HepG2 (cell line): Measurements from ENCODE around the gene SLC2A11. TPM values are rescaled to one million over a fixed set of nuclear protein-coding genes. Genes with fewer than 3 reads are reported as not detected.

Experiments
- CC2D1A ChIP-seq: sonication (generic); formaldehyde crosslinking; IDR thresholded peaks from 2 replicates; pipeline ENCODE4 v1.8.1; 2023; ENCODE audit warnings: mild to moderate bottlenecking, missing genetic modification reagents
- HNF4A ChIP-seq: sonication (generic); formaldehyde crosslinking; IDR thresholded peaks from 2 replicates; pipeline ENCODE4 v1.4.0; 2020; ENCODE audit warnings: missing genetic modification reagents
- HNRNPLL ChIP-seq: fragments of 200-400 bp; formaldehyde crosslinking; IDR thresholded peaks from 2 replicates; pipeline ENCODE4 v1.6.1; 2017; ENCODE audit warnings: mild to moderate bottlenecking, low read depth, low read length; ENCODE audit not compliant: poor library complexity, severe bottlenecking
- MIXL1 ChIP-seq: IDR thresholded peaks from 2 replicates; pipeline ENCODE4 v1.6.1; 2016
- MYC ChIP-seq: sonication (generic); formaldehyde crosslinking; IDR thresholded peaks from 2 replicates; pipeline ENCODE4 v1.9.0; 2021; ENCODE audit warnings: missing genetic modification reagents, borderline replicate concordance
- PHF20 ChIP-seq: sonication (generic); formaldehyde crosslinking; IDR thresholded peaks from 2 replicates; pipeline ENCODE4 v1.5.0; 2020; ENCODE audit warnings: mild to moderate bottlenecking, missing genetic modification reagents
- PPARG ChIP-seq: conservative IDR thresholded peaks from 2 replicates; pipeline ENCODE4 v1.6.1; 2016; ENCODE audit warnings: missing biosample characterization, missing genetic modification reagents
- RNF2 ChIP-seq: fragments of 450-650 bp; conservative IDR thresholded peaks from 2 replicates; pipeline ENCODE4 v1.6.1; 2016; ENCODE audit warnings: low read depth
- SATB2 ChIP-seq: sonication (generic); formaldehyde crosslinking; IDR thresholded peaks from 2 replicates; pipeline ENCODE4 v1.5.0; 2020; ENCODE audit warnings: missing genetic modification reagents
- SIN3B ChIP-seq: fragments of 150-350 bp; IDR thresholded peaks from 2 replicates; pipeline ENCODE4 v1.6.1; 2014; ENCODE audit warnings: low read length
- SRSF4 ChIP-seq: fragments of 200-400 bp; formaldehyde crosslinking; IDR thresholded peaks from one replicate; pipeline ENCODE4 v1.6.1; 2018; ENCODE audit warnings: mild to moderate bottlenecking, low read depth, low read length, moderate library complexity; ENCODE audit not compliant: poor library complexity, severe bottlenecking
- USF2 ChIP-seq, 2 experiments: sonication (generic) in 1 of 2; formaldehyde crosslinking in 1 of 2; IDR thresholded peaks; 2 replicates each; pipeline versions ENCODE4 v1.5.1 to v1.6.1; 2011 to 2020; ENCODE audit warnings: borderline replicate concordance in 1 of 2, low read depth in 1 of 2, low read length in 1 of 2, mild to moderate bottlenecking in 1 of 2, missing genetic modification reagents in 1 of 2, moderate library complexity in 1 of 2
- ZBTB20 ChIP-seq: sonication (generic); formaldehyde crosslinking; IDR thresholded peaks from 2 replicates; pipeline ENCODE4 v1.8.1; 2023; ENCODE audit warnings: missing genetic modification reagents, low read depth, mild to moderate bottlenecking, borderline replicate concordance
- ZNF251 ChIP-seq: sonication (generic); formaldehyde crosslinking; IDR thresholded peaks from 2 replicates; pipeline ENCODE4 v1.9.0; 2021; ENCODE audit warnings: mild to moderate bottlenecking, missing genetic modification reagents
- ZNF292 ChIP-seq: sonication (generic); formaldehyde crosslinking; IDR thresholded peaks from 2 replicates; pipeline ENCODE4 v1.8.1; 2022; ENCODE audit warnings: mild to moderate bottlenecking, low read depth, missing genetic modification reagents, borderline replicate concordance
- ZNF687 ChIP-seq: sonication (generic); formaldehyde crosslinking; IDR thresholded peaks from 2 replicates; pipeline ENCODE4 v1.5.1; 2020; ENCODE audit warnings: mild to moderate bottlenecking, missing genetic modification reagents, moderate library complexity
- ZNF720 ChIP-seq: sonication (generic); formaldehyde crosslinking; IDR thresholded peaks from 2 replicates; pipeline ENCODE4 v1.4.0; 2020; ENCODE audit warnings: missing genetic modification reagents
- polyA plus RNA-seq, 8 experiments: library from polyadenylated mRNA; depleted of rRNA in 3 of 8; stranded (reverse) in 7 of 8; unstranded in 1 of 8; fragments of >200 nt; fragmentation: Illumina TruSeq in 4 of 8; extraction: Trizol in 4 of 8; gene quantifications; 2 replicates each; pipeline versions ENCODE4 v1.2.1 to v1.2.3, GENCODE V29; 2011 to 2016; ENCODE audit warnings: low read depth in 4 of 8, missing spikeins in 1 of 8, mixed read lengths in 1 of 8; ENCODE audit not compliant: insufficient read depth in 1 of 8
- total RNA-seq, 5 experiments: library from RNA; depleted of rRNA; stranded (reverse); fragments of >200 nt; fragmentation: Illumina TruSeq; extraction: Trizol; gene quantifications; 2 replicates each; pipeline ENCODE4 v1.2.3, GENCODE V29; 2016; ENCODE audit warnings: low read depth in 1 of 5
- TF ChIP-seq, protein P1 (sequence below): sonication (generic); formaldehyde crosslinking; IDR thresholded peaks from 2 replicates; pipeline ENCODE4 v1.9.0; 2021; ENCODE audit warnings: missing genetic modification reagents, mild to moderate bottlenecking, borderline replicate concordance
- TF ChIP-seq, protein P2 (sequence below): sonication (generic); formaldehyde crosslinking; IDR thresholded peaks from 2 replicates; pipeline ENCODE4 v1.5.0; 2020; ENCODE audit warnings: missing genetic modification reagents, mild to moderate bottlenecking, borderline replicate concordance

SLC2A11 gene
- total and polyA plus RNA-seq, 2 of the 13 experiments (the other 11 are each of a cell fraction or from before 2014, with no cell fraction given): 15.2 to 15.4 TPM

- peak; percentile 82 for TF ChIP-seq HNRNPLL
- no peak for TF ChIP-seq USF2 (IDR thresholded peaks at IDR 0.05; ENCODE audit: low read depth, low read length)
- no peak; the same call in 1 of the 2 replicates for TF ChIP-seq USF2 (CRISPR knock-in tag; IDR thresholded peaks at IDR 0.05; ENCODE audit: borderline replicate concordance)
- peak; percentile 47; the same call in 1 of the 2 replicates for TF ChIP-seq PHF20
- peak; percentile 71 for TF ChIP-seq MYC (CRISPR knock-in tag)
- no peak for TF ChIP-seq HNF4A (CRISPR knock-in tag)
- no peak; the same call in 1 of the 2 replicates for TF ChIP-seq RNF2
- TF ChIP-seq MIXL1: no peak
- TF ChIP-seq ZNF687: peak; percentile 86
- no peak for TF ChIP-seq PPARG
- TF ChIP-seq SRSF4: peak; percentile 9
- TF ChIP-seq SIN3B: no peak
- TF ChIP-seq ZNF251 (CRISPR knock-in tag): no peak
- TF ChIP-seq, protein P1, sequence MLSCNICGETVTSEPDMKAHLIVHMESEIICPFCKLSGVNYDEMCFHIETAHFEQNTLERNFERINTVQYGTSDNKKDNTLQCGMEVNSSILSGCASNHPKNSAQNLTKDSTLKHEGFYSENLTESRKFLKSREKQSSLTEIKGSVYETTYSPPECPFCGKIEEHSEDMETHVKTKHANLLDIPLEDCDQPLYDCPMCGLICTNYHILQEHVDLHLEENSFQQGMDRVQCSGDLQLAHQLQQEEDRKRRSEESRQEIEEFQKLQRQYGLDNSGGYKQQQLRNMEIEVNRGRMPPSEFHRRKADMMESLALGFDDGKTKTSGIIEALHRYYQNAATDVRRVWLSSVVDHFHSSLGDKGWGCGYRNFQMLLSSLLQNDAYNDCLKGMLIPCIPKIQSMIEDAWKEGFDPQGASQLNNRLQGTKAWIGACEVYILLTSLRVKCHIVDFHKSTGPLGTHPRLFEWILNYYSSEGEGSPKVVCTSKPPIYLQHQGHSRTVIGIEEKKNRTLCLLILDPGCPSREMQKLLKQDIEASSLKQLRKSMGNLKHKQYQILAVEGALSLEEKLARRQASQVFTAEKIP (CRISPR knock-in tag): no peak
- TF ChIP-seq SATB2 (CRISPR knock-in tag): no peak
- TF ChIP-seq ZNF720: no peak
- peak; percentile 43; the same call in 1 of the 2 replicates for TF ChIP-seq ZBTB20 (CRISPR knock-in tag)
- TF ChIP-seq CC2D1A: no peak
- no peak for TF ChIP-seq ZNF292 (CRISPR knock-in tag)
- TF ChIP-seq, protein P2, sequence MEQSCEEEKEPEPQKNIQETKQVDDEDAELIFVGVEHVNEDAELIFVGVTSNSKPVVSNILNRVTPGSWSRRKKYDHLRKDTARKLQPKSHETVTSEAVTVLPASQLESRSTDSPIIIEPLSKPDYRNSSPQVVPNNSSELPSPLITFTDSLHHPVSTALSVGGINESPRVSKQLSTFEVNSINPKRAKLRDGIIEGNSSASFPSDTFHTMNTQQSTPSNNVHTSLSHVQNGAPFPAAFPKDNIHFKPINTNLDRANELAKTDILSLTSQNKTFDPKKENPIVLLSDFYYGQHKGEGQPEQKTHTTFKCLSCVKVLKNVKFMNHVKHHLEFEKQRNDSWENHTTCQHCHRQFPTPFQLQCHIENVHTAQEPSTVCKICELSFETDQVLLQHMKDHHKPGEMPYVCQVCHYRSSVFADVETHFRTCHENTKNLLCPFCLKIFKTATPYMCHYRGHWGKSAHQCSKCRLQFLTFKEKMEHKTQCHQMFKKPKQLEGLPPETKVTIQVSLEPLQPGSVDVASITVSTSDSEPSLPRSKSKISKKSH (CRISPR knock-in tag): peak; percentile 52; the same call in 1 of the 2 replicates
Measured at GRCh38 chr22:23893945-23894709, 36.5 kb downstream of the SLC2A11 start, which contains the start of gene MIF (continued).
